ENCODE measurements around the gene PSMF1. TPM values are rescaled to one million over a fixed set of nuclear protein-coding genes. Genes with fewer than 3 reads are reported as not detected.

PSMF1 gene
- total and polyA plus RNA-seq, 4 donors, result 43.6 to 126 (median 83.8) TPM

DNA sequence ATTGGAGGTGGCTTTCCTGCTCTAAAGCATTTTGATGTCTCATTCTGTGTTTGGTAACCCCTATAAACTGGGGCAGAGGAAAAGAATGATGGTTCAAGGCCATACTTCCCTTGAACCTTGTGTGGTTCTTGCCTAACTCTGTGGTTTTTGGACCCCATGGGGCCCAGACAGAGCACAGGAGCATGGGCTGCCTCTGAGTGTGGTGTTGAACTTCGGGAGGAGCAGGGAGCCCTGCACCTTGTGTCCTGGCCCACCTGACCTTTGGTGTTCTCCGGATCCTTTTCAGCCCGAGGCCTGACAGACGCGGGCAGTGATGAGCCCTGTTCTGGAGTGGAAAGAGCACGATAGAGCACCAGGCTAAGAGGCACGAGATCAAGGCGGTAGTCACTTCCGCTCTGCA is 47.5 kb downstream of the PSMF1 start:
- Histone ChIP-seq H3K9me3 (ENCODE audit: control insufficient read depth in 4 of 4, low read length in 3 of 4) (no peaks in the 10 kb centered on the region), H3K36me3 (ENCODE audit: control insufficient read depth in 4 of 4, insufficient read depth in 3 of 4, low read depth in 1 of 4, low read length in 3 of 4) (peaks cover 8 to 83% (median 73%) of the 10 kb centered on the region in 4 donors), H3K4me1 (ENCODE audit: control insufficient read depth in 4 of 4, insufficient read depth in 4 of 4, low read length in 3 of 4) (no peaks in the 10 kb centered on the region), H3K9ac (ENCODE audit: low read depth in 1 of 2, low read length in 2 of 2) (no peak overlapping the region), H3K27me3 (ENCODE audit: control insufficient read depth in 4 of 4, insufficient read depth in 4 of 4, low read length in 3 of 4) (no peaks in the 10 kb centered on the region), H3K27ac (ENCODE audit: low read depth in 1 of 2, low read length in 2 of 2) (no peak overlapping the region), H3K4me3 (ENCODE audit: low read depth in 1 of 3, low read length in 3 of 3) (no peak overlapping the region)
- TF ChIP-seq JUND (IDR thresholded peaks at IDR 0.05), result no peak
- TF ChIP-seq TAF1 (conservative IDR thresholded peaks at IDR 0.05), result no peak
- no peak for TF ChIP-seq RXRA (IDR thresholded peaks at IDR 0.05)
- no peak for TF ChIP-seq RAD21 (IDR thresholded peaks at IDR 0.05)
- peak; percentile 30 for DNase-seq (ENCODE audit: low spot score)
- 93% methylated on average over 9 of the region's 9 CpGs for WGBS

DNA sequence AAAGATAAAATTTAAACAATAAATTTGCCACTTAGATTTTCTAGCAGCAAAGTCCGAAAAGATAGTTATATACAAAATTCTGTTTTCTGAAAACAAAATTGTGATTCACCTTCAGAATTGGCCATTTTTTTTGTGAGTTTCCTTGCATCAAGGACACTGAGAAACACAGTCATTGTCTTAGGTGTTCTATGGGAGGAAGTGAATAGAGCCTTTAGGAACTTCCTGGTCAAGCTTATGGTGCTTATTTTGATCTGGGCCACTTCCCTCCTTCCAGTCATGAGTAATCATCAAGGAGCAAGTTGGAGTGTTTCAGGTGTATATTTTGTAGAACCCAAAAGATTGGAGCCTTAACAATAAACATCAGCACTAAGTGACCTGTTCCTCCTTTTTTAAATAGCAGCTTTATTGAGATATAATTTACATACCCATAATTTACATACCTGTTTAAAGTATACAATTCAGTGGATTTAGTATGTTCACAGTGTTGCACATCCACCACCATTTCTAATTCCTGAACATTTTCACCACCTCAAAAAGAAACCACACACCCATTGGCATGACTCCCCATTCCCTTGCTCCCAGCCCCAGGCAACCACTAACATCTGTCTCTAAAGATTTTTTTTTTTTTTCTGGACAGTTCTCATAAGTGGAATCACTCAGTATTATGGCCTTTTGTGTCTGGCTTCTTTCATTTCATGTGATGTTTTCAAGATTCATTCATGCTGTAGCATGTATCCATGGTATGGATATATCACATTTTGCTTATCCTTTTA is 48.7 kb downstream of the PSMF1 start:
- H3K4me3 ChIP-seq (ENCODE audit: low read depth in 1 of 3, low read length in 3 of 3), result no peak overlapping the region
- TF ChIP-seq, protein P1, sequence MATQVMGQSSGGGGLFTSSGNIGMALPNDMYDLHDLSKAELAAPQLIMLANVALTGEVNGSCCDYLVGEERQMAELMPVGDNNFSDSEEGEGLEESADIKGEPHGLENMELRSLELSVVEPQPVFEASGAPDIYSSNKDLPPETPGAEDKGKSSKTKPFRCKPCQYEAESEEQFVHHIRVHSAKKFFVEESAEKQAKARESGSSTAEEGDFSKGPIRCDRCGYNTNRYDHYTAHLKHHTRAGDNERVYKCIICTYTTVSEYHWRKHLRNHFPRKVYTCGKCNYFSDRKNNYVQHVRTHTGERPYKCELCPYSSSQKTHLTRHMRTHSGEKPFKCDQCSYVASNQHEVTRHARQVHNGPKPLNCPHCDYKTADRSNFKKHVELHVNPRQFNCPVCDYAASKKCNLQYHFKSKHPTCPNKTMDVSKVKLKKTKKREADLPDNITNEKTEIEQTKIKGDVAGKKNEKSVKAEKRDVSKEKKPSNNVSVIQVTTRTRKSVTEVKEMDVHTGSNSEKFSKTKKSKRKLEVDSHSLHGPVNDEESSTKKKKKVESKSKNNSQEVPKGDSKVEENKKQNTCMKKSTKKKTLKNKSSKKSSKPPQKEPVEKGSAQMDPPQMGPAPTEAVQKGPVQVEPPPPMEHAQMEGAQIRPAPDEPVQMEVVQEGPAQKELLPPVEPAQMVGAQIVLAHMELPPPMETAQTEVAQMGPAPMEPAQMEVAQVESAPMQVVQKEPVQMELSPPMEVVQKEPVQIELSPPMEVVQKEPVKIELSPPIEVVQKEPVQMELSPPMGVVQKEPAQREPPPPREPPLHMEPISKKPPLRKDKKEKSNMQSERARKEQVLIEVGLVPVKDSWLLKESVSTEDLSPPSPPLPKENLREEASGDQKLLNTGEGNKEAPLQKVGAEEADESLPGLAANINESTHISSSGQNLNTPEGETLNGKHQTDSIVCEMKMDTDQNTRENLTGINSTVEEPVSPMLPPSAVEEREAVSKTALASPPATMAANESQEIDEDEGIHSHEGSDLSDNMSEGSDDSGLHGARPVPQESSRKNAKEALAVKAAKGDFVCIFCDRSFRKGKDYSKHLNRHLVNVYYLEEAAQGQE (IDR thresholded peaks at IDR 0.05), result no peak
- no peak for TF ChIP-seq HNF4G (IDR thresholded peaks at IDR 0.05)
- 100% methylated on average over 1 of the region's 1 CpG for WGBS
- H3K9ac ChIP-seq (ENCODE audit: low read depth in 1 of 2, low read length in 2 of 2), result no peak overlapping the region
- H3K36me3 ChIP-seq (ENCODE audit: control insufficient read depth in 4 of 4, insufficient read depth in 3 of 4, low read depth in 1 of 4, low read length in 3 of 4), result peaks cover 7 to 80% (median 67%) of the 10 kb centered on the region in 4 donors
- no peaks in the 10 kb centered on the region for H3K9me3 ChIP-seq (ENCODE audit: control insufficient read depth in 4 of 4, low read length in 3 of 4)
- H3K27ac ChIP-seq (ENCODE audit: low read depth in 1 of 2, low read length in 2 of 2), result no peak overlapping the region
- H3K27me3 ChIP-seq (ENCODE audit: control insufficient read depth in 4 of 4, insufficient read depth in 4 of 4, low read length in 3 of 4), result no peaks in the 10 kb centered on the region
- H3K4me1 ChIP-seq (ENCODE audit: control insufficient read depth in 4 of 4, insufficient read depth in 4 of 4, low read length in 3 of 4), result peaks cover 0 to 10% (median 0%) of the 10 kb centered on the region in 4 donors
- DNase-seq (ENCODE audit: low spot score), result no peak

DNA sequence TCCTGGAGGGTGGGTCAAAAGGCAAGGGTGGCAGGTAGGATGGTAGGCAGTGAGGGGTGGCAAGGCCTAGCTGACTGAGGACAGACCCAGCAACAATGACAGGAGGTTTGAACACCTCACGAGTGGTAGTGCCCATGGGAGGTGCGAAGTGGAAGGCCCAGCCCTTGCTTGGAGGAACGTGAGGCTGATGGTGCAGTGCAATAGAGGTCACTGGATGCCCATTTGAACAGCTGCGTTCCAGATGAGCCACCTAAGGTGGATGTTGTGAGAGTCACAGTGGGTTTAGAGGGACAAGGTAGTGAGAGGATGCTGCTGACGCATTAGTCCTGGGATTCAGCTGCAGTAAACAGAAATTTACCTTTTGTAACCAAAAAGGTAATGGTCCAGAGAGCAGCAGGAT is 50.8 kb downstream of the PSMF1 start:
- Histone ChIP-seq H3K9ac (ENCODE audit: low read depth in 1 of 2, low read length in 2 of 2) (no peak overlapping the region), H3K4me1 (ENCODE audit: control insufficient read depth in 4 of 4, insufficient read depth in 4 of 4, low read length in 3 of 4) (peaks cover 0 to 10% (median 0%) of the 10 kb centered on the region in 4 donors), H3K27me3 (ENCODE audit: control insufficient read depth in 4 of 4, insufficient read depth in 4 of 4, low read length in 3 of 4) (no peaks in the 10 kb centered on the region), H3K27ac (ENCODE audit: low read depth in 1 of 2, low read length in 2 of 2) (no peak overlapping the region), H3K9me3 (ENCODE audit: control insufficient read depth in 4 of 4, low read length in 3 of 4) (no peaks in the 10 kb centered on the region), H3K4me3 (ENCODE audit: low read depth in 1 of 3, low read length in 3 of 3) (no peak overlapping the region), H3K36me3 (ENCODE audit: control insufficient read depth in 4 of 4, insufficient read depth in 3 of 4, low read depth in 1 of 4, low read length in 3 of 4) (peaks cover 7 to 72% (median 51%) of the 10 kb centered on the region in 4 donors)
- 96% methylated on average over 5 of the region's 5 CpGs for WGBS
- TF ChIP-seq FOXA1 (IDR thresholded peaks at IDR 0.05) (no peak), FOXA2 (IDR thresholded peaks at IDR 0.05) (no peak), RXRA (IDR thresholded peaks at IDR 0.05) (no peak), HNF4A (conservative IDR thresholded peaks at IDR 0.05) (no peak), NR2F2 (IDR thresholded peaks at IDR 0.05) (no peak), SP1 (IDR thresholded peaks at IDR 0.05) (no peak)
- TF ChIP-seq, protein P1 (IDR thresholded peaks at IDR 0.05), result no peak
- TF ChIP-seq, protein P2, sequence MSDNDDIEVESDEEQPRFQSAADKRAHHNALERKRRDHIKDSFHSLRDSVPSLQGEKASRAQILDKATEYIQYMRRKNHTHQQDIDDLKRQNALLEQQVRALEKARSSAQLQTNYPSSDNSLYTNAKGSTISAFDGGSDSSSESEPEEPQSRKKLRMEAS (IDR thresholded peaks at IDR 0.05), result no peak
- DNase-seq (ENCODE audit: low spot score), result no peak
